Measurements from ENCODE around the gene HPD.

The HPD gene

DNA sequence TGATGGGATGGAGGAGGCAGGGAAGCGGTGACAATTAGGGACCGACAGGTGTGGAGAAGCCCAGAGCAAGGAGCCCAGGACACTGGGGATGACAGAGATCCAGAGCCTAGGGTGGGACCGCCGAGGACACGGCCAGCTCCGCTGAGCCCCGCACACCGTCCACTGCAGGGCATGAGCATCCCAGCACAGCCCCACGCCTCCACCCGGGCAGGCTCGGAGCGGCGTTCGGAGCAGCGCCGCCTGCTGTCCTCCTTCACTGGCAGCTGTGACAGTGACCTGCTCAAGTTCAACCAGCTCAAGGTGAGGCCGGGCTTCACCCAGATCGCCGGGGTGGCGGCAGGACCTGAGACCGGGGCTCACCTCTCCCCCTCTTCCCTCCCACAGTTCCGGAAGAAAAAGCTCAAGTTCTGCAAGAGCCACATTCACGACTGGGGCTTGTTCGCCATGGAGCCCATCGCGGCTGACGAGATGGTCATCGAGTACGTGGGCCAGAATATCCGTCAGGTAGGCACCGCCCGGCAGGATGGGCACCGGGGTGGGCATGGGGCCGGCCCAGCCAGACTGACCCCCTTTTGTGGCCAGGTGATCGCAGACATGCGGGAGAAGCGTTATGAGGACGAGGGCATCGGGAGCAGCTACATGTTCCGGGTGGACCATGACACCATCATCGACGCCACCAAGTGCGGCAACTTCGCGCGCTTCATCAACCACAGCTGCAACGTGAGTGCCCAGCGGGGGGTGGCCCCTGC is 31.1 kb downstream of the HPD start:
- no peak for DNase-seq

- no peak for DNase-seq
Measured at GRCh38 chr12:121826318-121827150, 32.1 kb downstream of the HPD start.

GRCh38 chr12:121825041-121825523 is 33.6 kb downstream of the HPD start:
- DNase-seq = no peak

GRCh38 chr12:121823727-121824115 is 34.9 kb downstream of the HPD start:
- no peak for DNase-seq

DNA sequence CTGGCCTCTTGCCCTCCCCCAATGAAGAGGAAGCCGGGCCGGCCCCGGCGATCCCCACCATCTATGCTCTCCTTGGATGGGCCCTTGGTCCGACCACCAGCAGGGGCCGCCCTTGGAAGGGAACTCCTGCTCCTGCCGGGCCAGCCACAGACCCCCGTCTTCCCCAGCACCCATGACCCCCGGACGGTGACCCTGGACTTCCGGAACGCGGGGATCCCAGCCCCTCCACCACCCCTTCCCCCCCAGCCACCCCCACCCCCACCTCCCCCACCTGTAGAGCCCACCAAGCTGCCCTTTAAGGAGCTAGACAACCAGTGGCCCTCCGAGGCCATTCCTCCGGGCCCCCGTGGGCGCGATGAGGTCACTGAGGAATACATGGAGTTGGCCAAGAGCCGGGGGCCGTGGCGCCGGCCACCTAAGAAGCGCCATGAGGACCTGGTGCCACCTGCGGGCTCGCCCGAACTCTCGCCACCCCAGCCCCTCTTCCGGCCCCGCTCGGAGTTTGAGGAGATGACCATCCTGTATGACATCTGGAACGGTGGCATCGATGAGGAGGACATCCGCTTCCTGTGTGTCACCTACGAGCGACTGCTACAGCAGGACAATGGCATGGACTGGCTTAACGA is 35.4 kb downstream of the HPD start:
- DNase-seq = no peak

DNA sequence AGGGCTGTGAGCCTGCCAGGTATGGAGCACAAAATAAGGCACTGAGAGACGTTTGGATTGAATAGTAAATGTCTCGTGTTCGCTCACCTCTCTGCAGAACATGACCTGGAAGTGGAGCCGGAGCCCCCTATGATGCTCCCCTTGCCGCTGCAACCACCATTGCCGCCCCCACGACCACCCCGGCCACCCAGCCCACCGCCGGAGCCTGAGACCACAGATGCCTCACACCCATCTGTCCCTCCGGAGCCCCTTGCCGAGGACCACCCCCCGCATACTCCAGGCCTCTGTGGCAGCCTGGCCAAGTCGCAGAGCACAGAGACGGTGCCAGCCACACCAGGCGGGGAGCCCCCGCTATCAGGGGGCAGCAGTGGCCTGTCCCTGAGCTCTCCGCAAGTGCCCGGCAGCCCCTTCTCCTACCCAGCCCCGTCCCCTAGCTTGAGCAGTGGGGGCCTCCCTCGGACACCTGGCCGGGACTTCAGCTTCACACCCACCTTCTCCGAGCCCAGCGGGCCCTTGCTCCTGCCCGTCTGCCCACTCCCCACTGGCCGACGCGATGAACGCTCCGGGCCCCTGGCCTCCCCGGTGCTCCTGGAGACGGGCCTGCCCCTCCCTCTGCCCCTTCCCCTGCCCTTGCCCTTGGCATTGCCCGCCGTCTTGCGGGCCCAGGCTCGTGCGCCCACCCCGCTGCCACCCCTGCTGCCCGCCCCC is 36.1 kb downstream of the HPD start:
- DNase-seq = no peak

DNA sequence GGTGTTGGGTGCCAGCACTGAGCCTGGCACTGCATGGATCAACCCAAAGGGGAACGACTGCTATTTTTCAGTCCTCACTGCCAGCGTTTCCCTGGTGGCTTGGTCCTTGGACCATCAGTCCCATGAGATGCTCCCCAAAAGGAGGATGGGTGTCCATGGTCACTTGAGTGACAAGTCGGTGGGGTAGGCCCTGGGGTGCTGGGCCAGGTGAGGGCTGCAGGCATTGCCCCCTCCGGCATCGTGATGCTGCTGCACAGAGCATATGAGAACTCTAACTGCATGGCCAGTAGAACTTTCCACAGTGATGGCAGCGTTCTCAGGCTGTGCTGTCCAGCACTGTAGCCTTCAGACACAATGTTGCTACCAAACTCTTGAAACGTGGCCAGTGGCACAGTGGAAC is 38.6 kb downstream of the HPD start:
- DNase-seq = no peak

- DNase-seq = no peak
Measured at GRCh38 chr12:121819212-121819949, 39.3 kb downstream of the HPD start.

- DNase-seq = no peak
Measured at GRCh38 chr12:121817648-121818043, 41.0 kb downstream of the HPD start.

DNA sequence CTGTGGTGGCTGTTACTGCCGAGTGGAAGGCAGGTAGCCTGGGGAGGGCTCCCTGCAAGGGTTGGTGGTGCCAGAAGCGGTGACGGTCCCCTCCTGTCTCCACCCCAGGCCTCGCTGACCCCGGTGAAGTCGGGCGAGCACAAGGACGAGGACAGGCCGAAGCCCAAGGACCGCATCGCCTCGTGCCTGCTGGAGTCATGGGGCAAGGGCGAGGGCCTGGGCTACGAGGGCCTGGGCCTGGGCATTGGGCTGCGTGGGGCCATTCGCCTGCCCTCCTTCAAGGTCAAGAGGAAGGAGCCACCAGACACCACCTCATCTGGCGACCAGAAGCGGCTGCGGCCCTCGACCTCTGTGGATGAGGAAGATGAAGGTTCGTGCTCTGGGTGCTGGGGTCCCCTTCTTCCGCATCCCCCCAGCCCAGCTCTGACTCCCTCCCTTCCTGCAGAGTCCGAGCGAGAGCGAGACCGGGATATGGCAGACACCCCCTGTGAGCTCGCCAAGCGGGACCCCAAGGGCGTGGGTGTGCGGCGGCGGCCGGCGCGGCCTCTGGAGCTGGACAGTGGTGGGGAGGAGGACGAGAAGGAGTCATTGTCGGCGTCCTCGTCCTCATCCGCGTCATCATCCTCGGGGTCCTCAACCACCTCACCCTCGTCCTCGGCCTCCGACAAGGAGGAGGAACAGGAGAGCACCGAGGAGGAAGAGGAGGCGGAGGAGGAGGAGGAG is 41.6 kb downstream of the HPD start:
- DNase-seq = no peak

DNA sequence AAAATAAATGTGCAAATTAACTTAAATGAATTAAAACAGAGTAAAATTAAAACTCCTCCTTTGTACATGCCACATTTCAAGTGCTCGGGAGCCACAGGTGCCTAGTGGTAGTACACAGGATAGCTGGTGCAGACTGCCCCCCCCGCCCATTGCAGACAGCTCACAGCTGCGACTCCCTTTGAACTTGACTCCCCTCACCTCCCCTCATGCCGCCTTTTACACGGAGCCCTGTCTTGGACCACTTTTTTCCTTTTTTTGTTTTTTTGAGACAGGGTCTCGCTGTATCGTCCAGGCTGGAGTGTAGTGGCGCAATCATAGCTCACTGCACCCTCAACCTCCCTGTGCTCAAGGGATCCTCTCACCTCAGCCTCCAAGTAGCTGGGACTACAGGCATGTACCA is 43.4 kb downstream of the HPD start:
- DNase-seq = no peak

GRCh38 chr12:121814429-121815119 is 44.1 kb downstream of the HPD start:
- DNase-seq = no peak

- no peak for DNase-seq
Measured at GRCh38 chr12:121813951-121814350, 44.7 kb downstream of the HPD start.

- peak; percentile 22 to 25 for DNase-seq
Measured at GRCh38 chr12:121812921-121813896, 45.5 kb downstream of the HPD start.

DNA sequence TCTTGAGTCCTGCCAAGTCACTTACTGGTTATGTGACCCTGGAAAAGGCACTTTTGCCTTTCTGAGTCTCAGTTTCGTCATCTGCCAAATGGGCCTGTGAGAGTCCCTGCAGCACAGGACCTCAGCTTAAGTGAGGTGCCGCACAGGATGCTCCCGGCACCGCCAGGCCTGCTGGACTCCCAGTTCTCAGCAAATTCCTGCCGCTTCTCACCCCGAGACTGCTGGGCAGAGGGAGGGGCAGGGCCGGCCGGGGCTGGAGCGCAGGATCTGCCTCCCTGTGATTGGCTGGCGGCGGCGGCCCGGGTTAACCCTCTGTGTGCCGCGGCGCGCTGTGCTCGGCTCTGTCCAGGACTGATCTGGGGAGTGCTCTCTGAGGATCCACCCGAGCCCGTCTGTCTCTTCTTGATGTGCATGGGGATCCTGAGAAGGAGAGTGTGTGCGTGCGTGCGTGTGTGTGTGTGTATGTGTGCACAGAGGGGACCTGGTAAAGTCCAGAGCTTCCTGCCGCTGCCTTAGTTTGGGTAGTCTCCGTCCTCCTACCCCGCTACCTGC is 46.3 kb downstream of the HPD start:
- DNase-seq = peak in 1 of 2 experiments; percentile 10

DNA sequence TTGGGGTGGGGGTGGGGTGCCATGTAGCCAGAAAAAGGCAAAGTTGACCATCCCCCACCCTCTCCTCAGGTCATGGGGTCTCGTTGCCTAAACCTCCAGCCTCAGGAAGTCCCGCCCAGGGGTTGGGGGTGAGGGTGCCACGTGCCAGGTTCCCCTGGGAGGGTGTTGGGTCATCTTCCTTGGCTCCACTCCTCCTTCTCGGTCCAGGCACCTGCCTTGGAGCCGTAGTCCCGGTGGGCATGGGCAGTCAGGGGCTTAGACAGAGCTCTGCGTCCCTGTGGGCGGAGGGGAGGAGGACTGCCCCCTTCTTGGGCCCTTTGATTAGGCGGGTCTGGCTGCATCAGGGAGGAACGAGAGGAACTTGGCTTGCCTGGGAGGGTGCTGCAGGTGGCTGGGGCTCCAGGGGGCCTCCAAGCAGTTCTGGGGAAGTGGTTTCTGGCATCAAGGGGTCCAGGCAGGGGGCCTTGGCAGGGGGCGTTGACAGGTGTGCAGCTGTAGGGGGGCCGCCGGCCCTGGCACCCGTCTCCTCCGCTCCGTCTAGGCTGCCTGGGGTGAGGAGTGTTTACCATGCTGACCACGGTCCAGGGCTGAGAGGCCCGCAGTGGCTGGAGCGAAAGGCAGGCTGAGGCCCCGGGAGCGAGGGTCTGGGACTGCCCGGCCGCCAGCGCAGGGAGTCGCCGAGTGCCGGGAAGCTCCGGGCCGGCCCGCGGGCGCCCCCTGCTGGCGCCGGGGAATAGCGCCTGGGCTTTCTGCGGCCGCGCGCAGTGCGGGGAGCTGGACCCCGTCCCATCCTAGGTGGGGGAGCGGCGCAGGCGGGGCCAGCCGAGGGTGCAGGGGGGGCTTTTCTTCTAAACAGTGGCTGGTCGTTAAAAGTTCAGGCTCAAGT is 47.0 kb downstream of the HPD start:
- peak; percentile 51 to 69 for DNase-seq

DNA sequence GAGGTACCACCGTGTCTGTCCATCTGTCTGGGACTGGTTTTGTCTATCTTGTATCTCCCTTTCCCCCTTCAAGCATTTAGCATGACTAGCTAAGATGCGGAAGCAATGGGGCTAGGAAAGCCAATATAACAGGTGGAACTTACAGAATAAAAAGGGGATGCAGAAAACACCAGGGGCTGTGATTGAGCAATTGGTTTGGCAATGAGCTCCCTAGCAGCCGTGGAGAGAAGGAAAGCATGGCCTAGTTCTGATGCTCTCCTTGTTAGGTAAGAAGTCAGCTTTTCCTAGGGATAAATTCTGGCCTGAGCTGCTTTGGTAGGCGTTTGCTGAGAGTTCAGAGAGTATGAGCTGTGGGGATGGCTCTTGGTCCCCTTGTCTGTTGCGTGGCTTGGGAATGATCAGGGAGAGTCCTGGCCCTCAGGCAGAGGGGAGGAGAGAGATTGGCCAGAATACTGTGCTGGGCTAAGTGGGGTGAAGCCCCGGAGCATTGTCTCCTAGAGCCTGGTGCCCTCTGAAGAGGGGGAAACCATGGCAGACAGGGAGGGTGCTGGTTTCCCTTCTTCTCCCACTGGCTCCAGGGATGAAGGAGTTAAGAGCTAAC is 47.7 kb downstream of the HPD start:
- no peak for DNase-seq
